HG02642 (cell line): Measurements from ENCODE around the gene ARIH2.

Source experiments
- ATAC-seq: cut with Tn5 transposase; IDR thresholded peaks from one replicate; pipeline ENCODE4 v1.9.1; 2021; ENCODE audit warnings: mild to moderate bottlenecking; ENCODE audit not compliant: unreplicated experiment, poor library complexity

Gene ARIH2

GRCh38 chr3:48927928-48928327, 9.3 kb downstream of the ARIH2 start:
- ATAC-seq, result no peak

- ATAC-seq, result no peak
These were observed 10.0 kb downstream of the ARIH2 start for GRCh38 chr3:48928679-48929078.

- no peak for ATAC-seq
These were observed 10.9 kb downstream of the ARIH2 start for GRCh38 chr3:48929358-48930035.

DNA sequence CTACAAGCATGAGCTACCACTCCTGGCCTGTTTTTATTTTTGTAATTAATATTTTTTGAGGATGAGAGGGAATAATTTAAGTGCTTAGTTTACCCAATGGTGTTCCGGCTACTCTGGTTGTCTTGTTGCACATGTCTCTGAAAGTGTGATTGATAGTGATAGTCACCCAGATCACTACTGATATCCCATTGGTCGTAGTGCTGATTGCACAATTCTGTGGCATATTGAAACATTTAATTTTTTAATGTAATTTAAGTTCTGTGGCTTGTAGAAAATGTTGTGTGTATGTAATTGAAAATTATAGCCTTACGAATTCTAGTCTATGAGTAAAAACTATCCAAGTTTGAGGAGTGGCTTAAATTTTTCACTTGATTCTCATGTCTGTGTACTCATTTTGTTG, 11.9 kb downstream of the ARIH2 start:
- ATAC-seq, result no peak

DNA sequence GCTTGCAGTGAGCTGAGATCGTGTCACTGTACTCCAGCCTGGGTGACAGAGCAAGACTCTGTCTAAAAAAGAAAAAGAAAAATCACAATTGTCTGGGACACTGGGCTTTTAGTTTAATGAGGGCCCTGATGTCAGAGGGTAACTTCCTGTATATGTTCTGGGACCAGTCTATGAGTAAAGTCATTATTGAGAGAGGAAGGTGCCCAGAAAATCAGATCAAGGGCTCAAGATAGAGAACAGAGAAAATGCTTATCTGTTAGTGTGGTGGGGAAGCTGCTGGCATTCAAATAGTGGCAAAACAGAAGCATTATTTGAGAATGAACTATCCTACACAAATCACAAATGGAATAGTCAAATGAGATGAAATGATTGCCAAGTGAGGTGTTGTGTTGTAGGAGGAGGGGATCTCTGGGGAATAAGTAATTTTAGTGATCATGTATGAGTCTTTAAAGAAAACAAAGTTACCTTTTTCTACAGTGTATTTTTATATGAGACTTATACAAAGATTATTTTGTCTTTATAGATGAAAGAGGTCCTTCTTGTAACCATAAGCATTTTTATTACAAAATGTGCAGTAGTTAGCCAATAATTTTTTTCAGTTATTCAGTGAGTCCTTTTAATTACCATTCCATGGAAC, 13.4 kb downstream of the ARIH2 start:
- ATAC-seq, result no peak

- no peak for ATAC-seq
These were observed 15.8 kb downstream of the ARIH2 start for GRCh38 chr3:48934333-48934991.

DNA sequence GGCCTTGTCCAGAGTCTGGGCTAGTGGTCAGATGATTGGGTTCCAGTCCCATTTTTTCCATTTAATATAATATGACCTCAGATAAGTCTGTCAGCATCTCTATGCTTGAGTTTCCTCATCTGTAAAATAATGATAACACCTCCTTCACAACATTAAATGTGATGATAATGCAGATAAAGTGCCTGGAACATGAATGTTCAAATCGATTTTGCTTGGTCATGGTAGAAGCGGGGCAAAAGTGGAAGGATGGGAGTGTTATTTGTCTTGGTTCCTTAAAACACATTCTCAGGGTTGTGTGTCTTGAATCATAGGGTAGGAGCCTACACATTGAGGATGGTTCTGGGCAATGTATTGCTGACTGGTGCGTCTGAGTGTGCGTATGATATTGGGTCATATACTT, 16.9 kb downstream of the ARIH2 start:
- ATAC-seq, result no peak

GRCh38 chr3:48938156-48938555, 19.5 kb downstream of the ARIH2 start:
- no peak for ATAC-seq

DNA sequence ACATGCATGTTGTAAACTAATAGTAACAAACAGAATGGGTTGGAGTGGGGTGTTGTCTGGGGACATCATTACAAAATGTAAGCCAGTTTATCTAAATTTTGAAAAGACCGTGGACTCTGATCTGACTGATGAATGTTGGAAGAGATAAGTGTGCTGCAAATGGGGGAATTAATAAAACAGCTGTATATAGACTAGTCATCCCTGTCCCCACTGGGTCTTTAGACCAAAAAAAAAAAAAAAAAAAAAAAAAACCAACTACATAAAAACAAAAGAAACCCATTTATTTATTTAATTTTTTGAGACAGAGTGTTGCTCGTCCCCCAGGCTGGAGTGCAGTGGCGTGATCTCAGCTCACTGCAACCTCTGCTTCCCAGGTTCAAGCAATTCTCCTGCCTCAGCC, 20.0 kb downstream of the ARIH2 start:
- no peak for ATAC-seq

DNA sequence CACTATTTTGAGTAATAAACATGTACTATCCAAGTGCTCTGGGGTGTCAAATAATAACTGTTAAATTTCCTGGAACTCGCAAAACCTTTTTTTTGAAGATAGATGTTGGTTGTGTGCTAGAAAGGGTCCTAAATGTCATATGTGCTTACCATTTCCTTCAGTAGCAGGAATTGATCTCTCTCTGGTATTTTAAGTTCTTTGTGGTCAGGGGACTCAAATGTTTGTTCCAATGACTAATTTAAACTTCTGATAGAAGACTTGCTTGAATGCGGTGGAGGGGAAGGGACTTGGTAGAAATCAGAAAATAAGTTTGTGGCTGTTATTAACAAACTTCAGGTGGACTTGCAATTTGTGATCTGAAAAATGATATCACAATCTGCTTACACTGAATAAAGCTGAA, 26.8 kb downstream of the ARIH2 start:
- ATAC-seq, result no peak

DNA sequence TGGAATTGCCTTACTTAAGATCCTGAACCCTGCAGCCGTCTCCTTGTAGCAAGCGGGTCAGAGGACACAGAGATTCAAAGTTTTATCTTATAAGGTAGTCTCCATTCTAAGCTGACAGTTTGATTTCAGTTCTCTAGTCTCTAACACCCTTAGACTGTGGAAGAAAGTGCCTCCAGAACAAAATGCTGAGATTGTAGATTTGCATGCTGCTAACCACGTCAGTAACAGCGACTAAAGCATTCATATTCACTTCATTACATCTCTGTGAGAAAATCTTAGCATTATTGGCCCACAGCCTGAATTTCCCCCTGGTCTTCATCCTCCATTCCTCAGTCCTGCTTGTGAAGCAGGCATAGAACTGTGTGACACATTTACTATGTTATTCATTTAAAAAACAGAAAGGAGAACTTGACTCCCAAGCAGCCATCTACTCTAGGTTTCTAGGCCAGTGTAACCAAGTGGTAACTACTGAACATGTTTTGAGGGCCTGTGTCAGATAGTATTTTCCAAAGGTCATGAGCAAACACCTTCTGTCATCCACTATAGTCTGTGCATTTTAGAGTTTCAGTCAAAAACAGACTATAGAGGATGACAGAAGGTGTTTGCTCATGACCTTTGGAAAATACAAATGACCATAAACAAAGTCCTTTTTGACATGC, 27.4 kb downstream of the ARIH2 start:
- ATAC-seq, result no peak

DNA sequence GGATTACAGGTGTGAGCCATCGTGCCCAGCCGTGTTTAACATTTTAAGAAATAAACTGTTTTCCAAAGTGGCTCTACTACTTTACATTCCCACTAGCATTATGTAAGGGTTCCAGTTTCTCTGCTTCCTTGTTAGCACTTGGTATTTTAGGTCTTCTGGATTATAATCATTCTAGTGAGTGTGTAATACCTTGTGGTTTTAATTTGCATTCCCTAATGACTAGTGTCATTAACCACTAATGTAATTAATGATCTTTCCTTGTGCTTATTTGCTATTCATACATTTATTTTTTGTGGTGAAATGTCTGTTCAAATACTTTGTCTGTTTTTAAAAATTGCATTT, 30.7 kb downstream of the ARIH2 start:
- ATAC-seq, result no peak

- no peak for ATAC-seq
These were observed 31.4 kb downstream of the ARIH2 start for GRCh38 chr3:48950051-48950450.

DNA sequence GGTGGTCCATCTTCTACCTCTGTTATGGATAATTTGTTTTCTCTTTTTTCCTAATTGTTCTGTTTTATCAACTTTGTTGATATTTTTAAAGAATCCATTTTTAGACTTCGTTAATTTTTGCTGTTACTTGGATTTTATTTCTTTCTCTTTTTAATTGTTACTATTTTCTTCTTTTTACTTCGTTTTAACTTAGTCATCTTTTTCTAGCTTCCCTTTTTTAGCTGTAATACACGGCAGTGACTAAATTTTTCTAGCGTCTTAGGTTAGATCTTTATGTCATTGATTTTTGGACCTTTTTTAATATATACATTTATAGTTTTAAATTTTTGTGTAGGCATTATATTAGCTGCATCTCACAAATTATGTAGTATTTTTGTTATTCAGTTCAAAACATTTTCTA, 33.1 kb downstream of the ARIH2 start:
- ATAC-seq, result no peak

DNA sequence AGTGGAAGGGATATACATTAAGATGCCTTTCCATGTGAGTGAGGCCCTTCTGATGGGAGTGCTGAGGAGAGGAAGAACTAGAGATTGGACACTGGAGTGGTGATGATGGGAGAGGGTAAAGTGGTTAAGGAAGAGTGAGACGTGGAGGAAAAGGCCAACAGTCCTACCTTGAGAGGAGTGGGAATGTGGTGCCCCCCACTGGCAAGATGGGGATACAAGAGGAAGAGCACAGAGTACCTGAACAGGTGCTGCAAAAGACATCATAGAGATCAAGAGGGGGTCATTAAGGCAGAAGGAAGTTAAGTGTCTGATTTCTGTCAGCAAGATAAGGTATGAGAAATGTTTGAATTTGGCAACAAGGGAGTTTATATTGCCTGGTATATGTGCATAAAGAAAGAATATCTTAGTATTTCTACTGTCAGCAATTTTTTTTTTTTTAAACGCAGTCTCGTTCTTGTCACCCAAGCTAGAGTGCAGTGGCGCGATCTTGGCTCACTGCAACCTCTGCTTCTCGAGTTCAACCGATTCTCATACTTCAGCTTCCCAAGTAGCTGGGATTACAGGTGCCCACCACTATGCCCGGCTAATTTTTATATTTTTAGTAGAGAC, 34.0 kb downstream of the ARIH2 start:
- no peak for ATAC-seq

DNA sequence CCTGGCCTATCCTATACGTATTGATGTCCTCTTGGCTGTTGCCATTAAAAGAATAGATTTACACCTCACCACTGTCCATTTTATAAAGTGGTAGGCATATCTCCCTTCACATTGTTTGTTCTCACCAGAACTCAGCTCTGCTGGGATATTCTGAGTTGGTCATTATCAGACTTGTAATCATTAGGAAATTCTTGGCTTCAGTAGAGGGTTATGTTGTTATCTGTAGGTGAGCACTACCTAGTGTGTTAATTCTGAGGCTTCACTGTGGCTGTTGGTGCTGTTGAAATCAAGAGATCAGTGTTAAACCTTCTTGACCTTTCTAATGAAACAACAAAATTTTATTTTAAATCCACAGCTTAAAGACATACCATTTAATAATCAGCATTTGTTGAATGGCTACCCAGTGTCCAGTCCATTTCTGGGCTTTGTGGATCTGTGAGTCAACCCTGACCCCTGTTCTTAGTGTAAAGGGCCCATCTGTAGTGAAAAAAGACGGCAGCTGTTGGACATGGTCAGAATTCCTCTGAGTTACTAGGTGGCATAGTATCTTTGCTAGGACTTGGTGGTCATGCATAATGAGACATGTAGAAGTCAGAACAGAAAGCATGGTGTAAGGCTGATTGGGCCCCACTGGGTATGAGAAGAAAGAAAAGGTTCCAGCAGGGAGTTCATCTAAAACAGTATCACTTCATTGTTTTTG, 38.5 kb downstream of the ARIH2 start:
- ATAC-seq, result no peak

DNA sequence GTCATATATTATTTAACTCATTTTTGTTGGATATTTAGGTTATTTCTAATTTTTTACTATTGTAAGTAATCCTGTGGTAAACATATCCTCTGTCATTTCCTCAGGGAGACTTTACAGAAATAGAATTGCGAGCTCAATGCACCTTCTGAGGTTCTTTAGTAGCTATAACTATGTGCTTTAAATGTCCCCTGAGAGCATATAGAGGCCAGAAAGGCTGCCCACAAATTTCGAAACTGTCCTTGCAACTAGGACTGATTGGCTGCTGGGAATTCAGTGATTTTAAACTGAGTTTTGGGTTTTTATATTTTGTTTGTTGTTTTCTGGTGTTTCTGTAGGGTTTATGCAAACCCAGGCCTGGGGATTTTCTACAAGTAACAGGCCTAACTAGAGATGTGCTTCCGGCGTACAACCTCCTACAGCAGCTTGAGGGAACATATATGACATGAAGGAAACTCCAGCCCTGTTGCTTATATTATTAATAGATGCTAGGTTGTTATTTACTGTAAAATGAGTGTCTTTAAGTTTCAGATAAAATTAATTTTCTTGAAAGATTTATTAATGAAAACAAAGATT, 42.3 kb downstream of the ARIH2 start:
- ATAC-seq, result no peak

DNA sequence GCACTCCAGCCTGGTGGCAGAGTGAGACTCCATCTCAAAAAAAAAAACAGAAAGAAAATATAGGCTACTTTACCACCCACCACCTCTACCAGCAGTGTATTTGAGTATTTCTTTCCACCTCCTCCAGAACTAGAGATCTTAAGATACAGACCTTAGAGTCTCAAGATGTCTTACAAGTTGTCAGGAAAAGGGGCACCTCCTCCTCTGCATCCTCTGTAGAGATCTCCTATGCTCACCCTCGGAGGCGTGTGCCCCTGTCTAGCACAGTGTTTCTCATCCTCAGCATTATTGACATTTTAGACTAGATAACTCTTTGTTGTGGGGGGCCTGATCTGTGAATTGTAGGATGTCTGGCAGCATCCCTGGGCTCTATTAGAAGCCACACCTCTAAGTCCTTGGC, 43.7 kb downstream of the ARIH2 start:
- ATAC-seq, result no peak

DNA sequence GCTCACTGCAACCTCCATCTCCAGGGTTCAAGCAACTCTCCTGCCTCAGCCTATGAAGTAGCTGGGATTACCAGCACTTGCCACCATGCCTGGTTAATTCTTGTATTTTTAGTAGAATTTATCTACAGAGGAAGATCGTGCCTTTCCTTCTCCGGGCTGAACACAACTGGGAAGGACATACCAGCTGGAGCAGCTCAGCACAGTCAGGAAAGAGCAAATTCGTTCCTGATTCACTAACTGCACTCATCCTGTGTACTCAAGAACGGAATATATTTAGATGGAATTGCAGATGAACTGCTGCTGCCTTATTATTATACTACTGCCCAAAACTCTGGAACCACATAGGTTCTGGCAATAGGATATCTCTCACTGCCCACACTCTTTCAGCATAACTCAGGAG, 44.3 kb downstream of the ARIH2 start:
- ATAC-seq, result no peak

- no peak for ATAC-seq
These were observed 44.9 kb downstream of the ARIH2 start for GRCh38 chr3:48963591-48963990.
